Mucosa of descending colon (tissue), 3 donors: Measurements from ENCODE around the gene SMLR1. TPM values are rescaled to one million over a fixed set of nuclear protein-coding genes. Genes with fewer than 3 reads are reported as not detected.

Source experiments
- ATAC-seq: fragments of 200-7000 bp; cut with Tn5 transposase; one replicate; pipeline ENCODE4 v1.9.1; 2020; ENCODE audit warnings: mild to moderate bottlenecking, moderate library complexity
- DNase-seq, 3 donors: peaks; one replicate each; pipeline ENCODE4 v3.0.0-alpha.2; 2020
- H3K36me3 ChIP-seq: fragments of 200-600 bp; one replicate; pipeline ENCODE4 v1.8.0; 2021; ENCODE audit warnings: low read depth, mild to moderate bottlenecking
- H3K4me1 ChIP-seq: fragments of 200-600 bp; one replicate; pipeline ENCODE4 v1.8.0; 2021; ENCODE audit warnings: low read depth, mild to moderate bottlenecking
- H3K4me3 ChIP-seq: fragments of 200-600 bp; one replicate; pipeline ENCODE4 v1.8.0; 2021; ENCODE audit warnings: mild to moderate bottlenecking
- H3K9me3 ChIP-seq: fragments of 200-600 bp; one replicate; pipeline ENCODE4 v1.8.0; 2021; ENCODE audit warnings: mild to moderate bottlenecking
- CTCF ChIP-seq: fragments of 200-600 bp; IDR thresholded peaks from one replicate; pipeline ENCODE4 v1.8.0; 2022; ENCODE audit warnings: antibody characterized with exemption, mild to moderate bottlenecking
- intact Hi-C, 2 donors: fragments of 100-400 bp; cut with DNase I in 1 of 2; cut with micrococcal nuclease in 1 of 2; formaldehyde crosslinking; loops; one replicate each; pipeline versions ENCODE4 v1.11.0 to v1.11.1; 2022; cut with DNase I, micrococcal nuclease
- total RNA-seq, 3 donors: library from RNA; stranded (reverse); fragmentation: NEBNext Ultra II Directional in 2 of 3; extraction: Animal tissue kit (Norgen Biotek cat#: 25700) in 2 of 3; gene quantifications; one replicate each; pipeline versions ENCODE4 v1.2.1 to v1.2.4, GENCODE V29; 2021 to 2023
- donor health status: DM: no; HTN: no; CAD: no; lungs with moderate emphysema.
- donor health status: DM: no; HTN: no; CAD: no.
- donor health status: DM: no; HTN: yes; CAD: no.

Gene SMLR1
- total RNA-seq, 3 donors from 2014 or later: not detected

- H3K9me3 ChIP-seq: no peaks in the 10 kb centered on the region
- ATAC-seq (no peak), DNase-seq (no peak)
- H3K4me3 ChIP-seq: no peak overlapping the region
- intact Hi-C loops: no loop called here
- no peaks in the 10 kb centered on the region for H3K4me1 ChIP-seq
- TF ChIP-seq CTCF: no peak
- H3K36me3 ChIP-seq: no peaks in the 10 kb centered on the region
These were observed 30.8 kb downstream of the SMLR1 start for GRCh38 chr6:130858054-130858453.

GRCh38 chr6:130858498-130859160 is 31.4 kb downstream of the SMLR1 start:
- intact Hi-C loops: no loop called here
- ATAC-seq: peak; percentile 52
- no peak for DNase-seq
- no peaks in the 10 kb centered on the region for H3K36me3 ChIP-seq
- no peaks in the 10 kb centered on the region for H3K9me3 ChIP-seq
- no peak overlapping the region for H3K4me3 ChIP-seq
- H3K4me1 ChIP-seq: no peaks in the 10 kb centered on the region
- TF ChIP-seq CTCF: no peak

GRCh38 chr6:130859161-130859867 is 32.1 kb downstream of the SMLR1 start:
- no peak for ATAC-seq
- no peak for DNase-seq
- no peak for TF ChIP-seq CTCF
- H3K4me3 ChIP-seq: no peak overlapping the region
- no peaks in the 10 kb centered on the region for H3K36me3 ChIP-seq
- no peaks in the 10 kb centered on the region for H3K4me1 ChIP-seq
- intact Hi-C loops: no loop called here
- no peaks in the 10 kb centered on the region for H3K9me3 ChIP-seq

GRCh38 chr6:130862370-130862769 is 35.2 kb downstream of the SMLR1 start:
- ATAC-seq (no peak), DNase-seq (no peak)
- H3K36me3 ChIP-seq: no peaks in the 10 kb centered on the region
- H3K9me3 ChIP-seq: no peaks in the 10 kb centered on the region
- no peak for TF ChIP-seq CTCF
- no peak overlapping the region for H3K4me3 ChIP-seq
- no peaks in the 10 kb centered on the region for H3K4me1 ChIP-seq
- intact Hi-C loops: no loop called here

DNA sequence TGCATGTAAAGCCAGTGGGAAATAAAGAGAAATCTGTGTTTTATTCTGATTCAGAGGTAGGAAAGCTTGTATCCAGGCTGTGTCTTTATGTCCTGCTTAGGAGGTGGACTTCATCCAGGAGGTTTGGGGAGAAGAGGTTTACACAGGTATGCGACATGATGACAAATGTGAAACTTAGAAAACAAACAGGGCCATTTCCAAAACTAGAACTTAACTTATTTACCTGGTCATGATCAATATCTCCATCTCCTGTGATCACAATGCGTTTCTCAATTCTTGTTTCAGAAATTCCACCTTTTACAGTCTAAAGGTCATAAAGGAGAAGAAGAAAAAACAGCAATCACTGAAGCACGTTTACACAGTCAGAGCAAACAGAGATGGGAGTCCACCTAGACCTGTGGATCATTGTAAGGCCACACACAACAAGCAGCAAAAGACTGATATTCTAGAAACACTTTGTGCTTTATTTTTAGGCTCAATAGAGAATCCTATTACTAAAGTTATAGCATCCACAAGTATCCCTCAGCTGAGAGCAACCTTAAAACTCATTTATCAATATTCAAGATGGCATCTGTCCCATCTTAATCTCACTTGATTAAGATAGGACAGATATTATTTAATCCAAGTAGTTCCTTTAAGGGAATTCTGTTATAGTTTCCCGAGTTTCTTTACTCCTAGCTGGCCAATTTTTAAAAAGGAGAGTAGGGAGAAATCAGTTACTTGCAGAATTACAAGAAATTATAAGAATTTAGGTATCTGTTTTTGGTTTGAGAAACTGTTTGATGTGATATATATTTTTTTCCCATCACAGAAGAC is 36.4 kb downstream of the SMLR1 start:
- intact Hi-C loops: no loop called here
- Histone ChIP-seq H3K9me3 (no peaks in the 10 kb centered on the region), H3K4me1 (no peaks in the 10 kb centered on the region), H3K36me3 (no peaks in the 10 kb centered on the region), H3K4me3 (no peak overlapping the region)
- no peak for TF ChIP-seq CTCF
- DNase-seq: no peak
- ATAC-seq: peak; percentile 31
